ENCODE measurements around the gene AMFR.

The AMFR gene

GRCh38 chr16:56334761-56335160 is 90.6 kb downstream of the AMFR start:
- DNase-seq (ENCODE audit: low spot score) (no peak), FAIRE-seq (no peak)

- DNase-seq (ENCODE audit: low spot score): peak; percentile 53
Measured at GRCh38 chr16:56332464-56333079, 92.8 kb downstream of the AMFR start.

GRCh38 chr16:56331915-56332314 is 93.4 kb downstream of the AMFR start:
- DNase-seq (ENCODE audit: low spot score): no peak
- FAIRE-seq: no peak

More at GRCh38 chr16:56332464-56333079, 92.8 kb downstream of the AMFR start:
- FAIRE-seq: no peak

GRCh38 chr16:56331399-56331798 is 93.9 kb downstream of the AMFR start:
- FAIRE-seq: no peak
- no peak for DNase-seq (ENCODE audit: low spot score)

GRCh38 chr16:56330476-56330875 is 94.9 kb downstream of the AMFR start:
- no peak for FAIRE-seq
- DNase-seq (ENCODE audit: low spot score): no peak

GRCh38 chr16:56329887-56330286 is 95.5 kb downstream of the AMFR start:
- FAIRE-seq (no peak), DNase-seq (ENCODE audit: low spot score) (no peak)

- DNase-seq (ENCODE audit: low spot score) (no peak), FAIRE-seq (no peak)
Measured at GRCh38 chr16:56328276-56329022, 96.9 kb downstream of the AMFR start.

GRCh38 chr16:56327929-56328258 is 97.5 kb downstream of the AMFR start:
- no peak for FAIRE-seq
- DNase-seq (ENCODE audit: low spot score): no peak

GRCh38 chr16:56327071-56327928 is 98.0 kb downstream of the AMFR start:
- DNase-seq (ENCODE audit: low spot score) (no peak), FAIRE-seq (no peak)

- no peak for DNase-seq (ENCODE audit: low spot score)
- no peak for FAIRE-seq
Measured at GRCh38 chr16:56325956-56326355, 99.4 kb downstream of the AMFR start.

- DNase-seq (ENCODE audit: low spot score) (peak; percentile 50), FAIRE-seq (no peak)
Measured at GRCh38 chr16:56324406-56324805, 100.9 kb downstream of the AMFR start.

- DNase-seq (ENCODE audit: low spot score) (no peak), FAIRE-seq (no peak)
Measured at GRCh38 chr16:56321571-56321970, 103.8 kb downstream of the AMFR start.

GRCh38 chr16:56320811-56321558 is 104.4 kb downstream of the AMFR start:
- FAIRE-seq: no peak

GRCh38 chr16:56320056-56320455 is 105.3 kb downstream of the AMFR start:
- no peak for FAIRE-seq

More at GRCh38 chr16:56320811-56321558, 104.4 kb downstream of the AMFR start:
- DNase-seq (ENCODE audit: low spot score): no peak

GRCh38 chr16:56319376-56319775 is 106.0 kb downstream of the AMFR start:
- FAIRE-seq (no peak), DNase-seq (ENCODE audit: low spot score) (no peak)

More at GRCh38 chr16:56320056-56320455, 105.3 kb downstream of the AMFR start:
- no peak for DNase-seq (ENCODE audit: low spot score)

- no peak for DNase-seq (ENCODE audit: low spot score)
- FAIRE-seq: no peak
Measured at GRCh38 chr16:56318827-56319140, 106.6 kb downstream of the AMFR start.

GRCh38 chr16:56317998-56318826 is 107.1 kb downstream of the AMFR start:
- peak; percentile 48 for DNase-seq (ENCODE audit: low spot score)
- FAIRE-seq: no peak

GRCh38 chr16:56316545-56316944 is 108.8 kb downstream of the AMFR start:
- no peak for FAIRE-seq
- no peak for DNase-seq (ENCODE audit: low spot score)

- DNase-seq (ENCODE audit: low spot score) (no peak), FAIRE-seq (no peak)
Measured at GRCh38 chr16:56315955-56316354, 109.4 kb downstream of the AMFR start.

- FAIRE-seq: no peak
Measured at GRCh38 chr16:56314244-56314850, 111.0 kb downstream of the AMFR start.

More at GRCh38 chr16:56314244-56314850, 111.0 kb downstream of the AMFR start:
- no peak for DNase-seq (ENCODE audit: low spot score)
